ENCODE results near the gene SCT. TPM values are rescaled to one million over a fixed set of nuclear protein-coding genes. Genes with fewer than 3 reads are reported as not detected.

SCT gene
- total and polyA plus RNA-seq, 3 experiments from 2014 or later = not detected

GRCh38 chr11:640021-640706, 13.2 kb upstream of the SCT start:
- H3K27me3 Mint-ChIP-seq = peaks cover 21 to 28% of the 10 kb centered on the region in 2 donors
- H3K27ac ChIP-seq (ENCODE audit: low read depth, low read length) = no peak overlapping the region
- peaks cover 15% of the 10 kb centered on the region for H3K27me3 ChIP-seq (ENCODE audit: insufficient read depth, low read length, poor library complexity, severe bottlenecking)
- H3K4me3 Mint-ChIP-seq = peak overlapping the region in 2 of 7 donors; percentile 52 to 56
- ChIA-PET POLR2A (no interaction called here), CTCF (no interaction called here)
- peaks cover 0 to 9% (median 0%) of the 10 kb centered on the region in 3 donors for H3K36me3 Mint-ChIP-seq
- H3K36me3 ChIP-seq (ENCODE audit: insufficient read depth, low read length) = no peaks in the 10 kb centered on the region
- H3K4me1 ChIP-seq (ENCODE audit: insufficient read depth, low read length) = no peaks in the 10 kb centered on the region
- no peak overlapping the region for H3K27ac Mint-ChIP-seq
- no peak for DNase-seq
- no peak overlapping the region for H3K4me3 ChIP-seq (ENCODE audit: low read length)
- H3K9me3 ChIP-seq (ENCODE audit: low read length) = no peaks in the 10 kb centered on the region
- no peaks in the 10 kb centered on the region for H3K9me3 Mint-ChIP-seq
- peaks cover 4 to 22% (median 6%) of the 10 kb centered on the region in 3 donors for H3K4me1 Mint-ChIP-seq

- Mint-ChIP-seq H3K4me1 (peaks cover 4 to 22% (median 6%) of the 10 kb centered on the region in 3 donors), H3K4me3 (no peak overlapping the region), H3K27me3 (peaks cover 23 to 30% of the 10 kb centered on the region in 2 donors), H3K36me3 (peaks cover 0 to 9% (median 0%) of the 10 kb centered on the region in 3 donors), H3K27ac (no peak overlapping the region), H3K9me3 (no peaks in the 10 kb centered on the region)
- H3K9me3 ChIP-seq (ENCODE audit: low read length) = no peaks in the 10 kb centered on the region
- no peaks in the 10 kb centered on the region for H3K36me3 ChIP-seq (ENCODE audit: insufficient read depth, low read length)
- peaks cover 15% of the 10 kb centered on the region for H3K27me3 ChIP-seq (ENCODE audit: insufficient read depth, low read length, poor library complexity, severe bottlenecking)
- ChIA-PET CTCF (no interaction called here), POLR2A (no interaction called here)
- DNase-seq = no peak
- no peak overlapping the region for H3K4me3 ChIP-seq (ENCODE audit: low read length)
- no peaks in the 10 kb centered on the region for H3K4me1 ChIP-seq (ENCODE audit: insufficient read depth, low read length)
- H3K27ac ChIP-seq (ENCODE audit: low read depth, low read length) = no peak overlapping the region
These were observed 12.5 kb upstream of the SCT start for GRCh38 chr11:639332-639955.

DNA sequence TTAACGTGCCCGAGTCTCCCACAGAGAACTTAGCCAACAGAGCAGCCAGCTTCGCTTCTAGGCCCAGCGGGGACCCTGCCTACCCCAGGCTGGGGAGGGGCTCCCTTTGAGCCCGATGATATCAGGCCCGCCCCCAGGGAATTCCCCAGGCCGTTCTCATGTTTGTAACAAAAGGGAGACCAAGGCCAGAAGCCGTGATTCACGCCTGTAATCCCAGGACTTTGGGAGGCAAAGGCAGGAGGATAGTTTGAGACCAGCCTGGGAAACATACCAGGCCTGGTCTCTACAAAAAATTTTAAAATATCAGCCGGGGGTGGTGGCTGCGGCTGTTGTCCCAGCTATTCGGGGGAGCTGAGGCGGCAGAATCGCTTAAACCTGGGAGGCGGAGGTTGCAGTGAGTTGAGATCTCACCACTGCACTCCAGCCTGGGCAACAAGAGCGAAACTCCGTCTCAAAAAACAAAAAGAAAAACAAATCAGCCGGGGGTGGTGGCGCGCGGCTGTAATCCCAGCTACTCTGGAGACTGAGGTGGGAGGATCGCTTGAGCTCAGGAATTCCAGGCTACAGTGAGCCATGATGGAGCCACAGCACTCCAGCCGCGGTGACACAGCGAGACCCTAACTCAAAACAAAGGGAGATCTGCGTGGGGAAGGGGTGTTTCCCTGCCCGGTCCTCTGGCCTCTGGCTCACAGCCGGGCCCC, 11.8 kb upstream of the SCT start:
- Histone ChIP-seq H3K27ac (ENCODE audit: low read depth, low read length) (no peak overlapping the region), H3K27me3 (ENCODE audit: insufficient read depth, low read length, poor library complexity, severe bottlenecking) (peaks cover 15% of the 10 kb centered on the region), H3K36me3 (ENCODE audit: insufficient read depth, low read length) (no peaks in the 10 kb centered on the region), H3K4me3 (ENCODE audit: low read length) (no peak overlapping the region), H3K4me1 (ENCODE audit: insufficient read depth, low read length) (no peaks in the 10 kb centered on the region), H3K9me3 (ENCODE audit: low read length) (no peaks in the 10 kb centered on the region)
- DNase-seq = no peak
- Mint-ChIP-seq H3K4me1 (peaks cover 4 to 22% (median 6%) of the 10 kb centered on the region in 3 donors), H3K4me3 (peak overlapping the region in 2 of 7 donors; percentile 9 to 24), H3K9me3 (no peaks in the 10 kb centered on the region), H3K27ac (no peak overlapping the region), H3K27me3 (peaks cover 23 to 30% of the 10 kb centered on the region in 2 donors), H3K36me3 (peaks cover 0 to 5% (median 0%) of the 10 kb centered on the region in 3 donors)
- CTCF ChIA-PET = interaction anchor here (0.9 kb wide), 1 partner anchor 84 kb away, joined by 3 read pairs; no protein-coding TSS in a partner anchor
- POLR2A ChIA-PET = interaction anchor here (0.7 to 1.4 kb wide), 2 partner anchors 56 to 84 kb away, joined by 3 read pairs; partner anchors contain the start of gene DEAF1

GRCh38 chr11:637593-638521, 10.9 kb upstream of the SCT start:
- H3K4me3 ChIP-seq (ENCODE audit: low read length) = no peak overlapping the region
- ChIA-PET POLR2A (interaction anchor here (0.7 to 1.4 kb wide), 2 partner anchors 57 to 85 kb away, joined by 3 read pairs; partner anchors contain the start of gene DEAF1), CTCF (interaction anchor here (0.9 kb wide), 1 partner anchor 85 kb away, joined by 3 read pairs; no protein-coding TSS in a partner anchor)
- Mint-ChIP-seq H3K4me3 (peak overlapping the region in 3 of 7 donors; percentile 43 to 84 (median 44)), H3K4me1 (peaks cover 4 to 22% (median 6%) of the 10 kb centered on the region in 3 donors), H3K36me3 (peaks cover 0 to 2% (median 0%) of the 10 kb centered on the region in 3 donors), H3K27me3 (peaks cover 23 to 30% of the 10 kb centered on the region in 2 donors), H3K9me3 (no peaks in the 10 kb centered on the region), H3K27ac (no peak overlapping the region)
- no peak overlapping the region for H3K27ac ChIP-seq (ENCODE audit: low read depth, low read length)
- H3K36me3 ChIP-seq (ENCODE audit: insufficient read depth, low read length) = no peaks in the 10 kb centered on the region
- peaks cover 15% of the 10 kb centered on the region for H3K27me3 ChIP-seq (ENCODE audit: insufficient read depth, low read length, poor library complexity, severe bottlenecking)
- no peaks in the 10 kb centered on the region for H3K4me1 ChIP-seq (ENCODE audit: insufficient read depth, low read length)
- no peaks in the 10 kb centered on the region for H3K9me3 ChIP-seq (ENCODE audit: low read length)
- DNase-seq = no peak

DNA sequence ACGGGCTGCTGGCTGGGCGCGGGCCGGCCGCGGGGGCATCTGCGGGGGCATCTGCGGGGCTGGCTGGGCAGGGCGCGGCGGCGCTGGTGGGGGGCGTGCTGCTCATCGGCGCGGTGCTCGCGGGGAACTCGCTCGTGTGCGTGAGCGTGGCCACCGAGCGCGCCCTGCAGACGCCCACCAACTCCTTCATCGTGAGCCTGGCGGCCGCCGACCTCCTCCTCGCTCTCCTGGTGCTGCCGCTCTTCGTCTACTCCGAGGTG, 10.3 kb upstream of the SCT start:
- H3K27me3 ChIP-seq (ENCODE audit: insufficient read depth, low read length, poor library complexity, severe bottlenecking) = peaks cover 15% of the 10 kb centered on the region
- Mint-ChIP-seq H3K4me1 (peaks cover 4 to 22% (median 6%) of the 10 kb centered on the region in 3 donors), H3K36me3 (peaks cover 0 to 2% (median 0%) of the 10 kb centered on the region in 3 donors), H3K4me3 (peak overlapping the region in 3 of 7 donors; percentile 43 to 72 (median 44)), H3K27ac (no peak overlapping the region), H3K27me3 (peaks cover 23 to 30% of the 10 kb centered on the region in 2 donors), H3K9me3 (no peaks in the 10 kb centered on the region)
- H3K36me3 ChIP-seq (ENCODE audit: insufficient read depth, low read length) = no peaks in the 10 kb centered on the region
- no peak overlapping the region for H3K4me3 ChIP-seq (ENCODE audit: low read length)
- CTCF ChIA-PET = no interaction called here
- no peak for DNase-seq
- no peaks in the 10 kb centered on the region for H3K9me3 ChIP-seq (ENCODE audit: low read length)
- POLR2A ChIA-PET = no interaction called here
- H3K4me1 ChIP-seq (ENCODE audit: insufficient read depth, low read length) = no peaks in the 10 kb centered on the region
- H3K27ac ChIP-seq (ENCODE audit: low read depth, low read length) = no peak overlapping the region

GRCh38 chr11:636511-637332, 9.7 kb upstream of the SCT start, which contains the start of gene DRD4:
TSS of gene DRD4 (plus strand) at chr11:637269. CDS start at chr11:637305, 36 bp downstream.
- H3K9me3 ChIP-seq (ENCODE audit: low read length) = no peaks in the 10 kb centered on the region
- ChIA-PET CTCF (no interaction called here), POLR2A (no interaction called here)
- no peak for DNase-seq
- H3K4me1 Mint-ChIP-seq = peaks cover 4 to 22% (median 6%) of the 10 kb centered on the region in 3 donors
- H3K36me3 Mint-ChIP-seq = no peaks in the 10 kb centered on the region
- H3K27me3 Mint-ChIP-seq = peaks cover 23 to 30% of the 10 kb centered on the region in 2 donors
- no peaks in the 10 kb centered on the region for H3K4me1 ChIP-seq (ENCODE audit: insufficient read depth, low read length)
- peaks cover 15% of the 10 kb centered on the region for H3K27me3 ChIP-seq (ENCODE audit: insufficient read depth, low read length, poor library complexity, severe bottlenecking)
- no peak within 1 kb of the TSS for H3K27ac Mint-ChIP-seq
- no peak within 1 kb of the TSS for H3K27ac ChIP-seq (ENCODE audit: low read depth, low read length)
- no peaks in the 10 kb centered on the region for H3K9me3 Mint-ChIP-seq
- H3K36me3 ChIP-seq (ENCODE audit: insufficient read depth, low read length) = no peaks in the 10 kb centered on the region
- peak within 1 kb of the TSS in 4 of 7 donors; percentile 26 to 84 (median 44) for H3K4me3 Mint-ChIP-seq
- no peak within 1 kb of the TSS for H3K4me3 ChIP-seq (ENCODE audit: low read length)

DNA sequence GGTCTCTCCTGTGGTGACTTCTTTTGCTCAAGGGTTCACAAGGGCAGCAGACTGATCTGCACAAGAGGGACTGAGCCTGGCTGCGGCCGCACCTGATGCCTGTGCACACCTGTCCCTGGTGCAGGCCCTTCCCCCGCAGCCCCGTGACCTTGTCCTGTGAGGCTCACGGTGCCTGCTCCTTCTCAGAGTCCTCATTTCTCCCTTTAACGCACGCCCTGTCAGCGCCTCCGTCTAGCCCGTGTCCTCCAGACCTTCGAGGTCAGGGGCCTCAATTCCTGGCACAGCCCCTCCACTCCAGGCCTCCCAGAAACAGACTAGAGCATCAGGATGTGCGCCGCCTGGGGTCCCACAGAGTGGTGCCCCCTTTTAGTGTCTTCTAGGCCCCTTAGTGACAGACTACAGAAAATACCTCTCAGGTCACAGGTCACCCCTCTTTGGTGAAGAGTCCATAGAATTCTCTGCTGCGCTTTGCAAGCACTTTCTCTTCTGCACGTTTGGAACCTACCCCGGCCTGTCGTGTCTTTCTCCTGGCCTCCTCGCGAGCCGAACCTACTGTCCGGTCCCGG, 9.0 kb upstream of the SCT start:
- Mint-ChIP-seq H3K27me3 (peaks cover 23 to 29% of the 10 kb centered on the region in 2 donors), H3K4me3 (peak overlapping the region in 2 of 7 donors; percentile 38 to 61), H3K36me3 (no peaks in the 10 kb centered on the region), H3K9me3 (no peaks in the 10 kb centered on the region), H3K4me1 (peaks cover 4 to 22% (median 6%) of the 10 kb centered on the region in 3 donors), H3K27ac (no peak overlapping the region)
- Histone ChIP-seq H3K4me3 (ENCODE audit: low read length) (no peak overlapping the region), H3K9me3 (ENCODE audit: low read length) (no peaks in the 10 kb centered on the region), H3K27me3 (ENCODE audit: insufficient read depth, low read length, poor library complexity, severe bottlenecking) (peaks cover 15% of the 10 kb centered on the region), H3K36me3 (ENCODE audit: insufficient read depth, low read length) (no peaks in the 10 kb centered on the region), H3K4me1 (ENCODE audit: insufficient read depth, low read length) (no peaks in the 10 kb centered on the region), H3K27ac (ENCODE audit: low read depth, low read length) (no peak overlapping the region)
- ChIA-PET POLR2A (no interaction called here), CTCF (no interaction called here)
- no peak for DNase-seq

Measured in CD8-positive, alpha-beta memory T cell (primary cell).